ENCODE data around the gene KLHL26. TPM values are rescaled to one million over a fixed set of nuclear protein-coding genes. Genes with fewer than 3 reads are reported as not detected.
A peak's percentile ranks its signal among the peaks of the same experiment; 100 is the strongest.

Gene KLHL26
- total and polyA plus RNA-seq, 2 of the 4 experiments (the other 2 are of a cell fraction): 2.2 to 4.7 TPM

DNA sequence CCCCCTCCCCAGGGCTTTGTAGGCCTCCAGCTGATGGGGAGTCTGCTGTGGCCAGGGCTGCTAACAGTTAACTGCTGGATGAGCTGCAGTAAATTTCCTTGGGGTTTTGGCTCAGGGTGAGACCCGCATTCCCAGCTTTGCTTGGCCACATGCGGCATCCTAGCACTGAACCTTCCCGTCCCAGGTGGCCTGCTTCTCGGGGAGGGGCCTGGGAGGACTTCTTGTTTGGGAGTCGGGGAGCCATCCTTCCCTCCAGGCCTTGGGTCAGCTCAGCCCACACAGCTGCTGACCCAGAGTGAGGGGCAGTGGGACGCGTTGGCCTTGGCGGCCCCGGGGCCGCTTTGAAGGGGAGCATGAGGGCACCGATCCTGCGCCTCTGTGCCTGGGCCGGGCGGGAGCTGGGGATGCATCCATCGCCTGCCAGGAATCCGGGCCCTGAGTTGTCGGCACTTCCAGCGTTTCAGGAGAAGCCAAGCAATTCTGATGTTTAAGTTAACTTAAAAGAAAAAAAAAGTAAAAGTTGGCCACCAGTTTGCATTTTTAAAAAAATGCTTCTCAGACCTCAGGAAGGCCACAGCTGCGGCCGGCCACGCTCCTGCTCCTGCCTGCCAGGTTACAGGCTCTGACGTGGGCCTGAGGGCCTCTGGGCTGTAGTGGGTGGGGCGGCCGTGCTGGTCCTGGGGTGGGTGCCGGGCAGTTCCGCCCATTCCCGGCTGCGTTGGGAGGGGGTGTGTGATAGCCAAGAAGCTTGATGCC lies 74.3 kb downstream of the KLHL26 start:
- Histone ChIP-seq H3K9me3 (ENCODE audit: control insufficient read depth, insufficient read depth, low read length) (no peaks in the 10 kb centered on the region), H4K5ac (ENCODE audit: low read depth, low read length) (no peak overlapping the region; the same call in 1 of the 2 replicates), H3K27ac (ENCODE audit: insufficient read depth, low read length) (peak overlapping the region; percentile 45; the same call in 1 of the 2 replicates), H3K79me1 (ENCODE audit: low read depth in 1 of 2, low read length in 2 of 2) (peaks cover 13 to 15% of the 10 kb centered on the region in 2 experiments), H3K9ac (ENCODE audit: low read depth, low read length) (peak overlapping the region; percentile 8; the same call in 1 of the 2 replicates), H3K4ac (ENCODE audit: low read depth, low read length) (no peak overlapping the region), H3K9me1 (ENCODE audit: insufficient read depth, low read length) (peaks cover 7% of the 10 kb centered on the region; the same call in 1 of the 2 replicates), H2AK9ac (replicated peaks; ENCODE audit: low read depth, low read length, poor library complexity) (peak overlapping the region; percentile 0), H3K36me3 (ENCODE audit: control insufficient read depth, insufficient read depth, low read length) (no peaks in the 10 kb centered on the region), H2BK120ac (ENCODE audit: low read depth, low read length) (no peak overlapping the region), H3K4me2 (ENCODE audit: low read depth, low read length) (peak overlapping the region; percentile 1; the same call in 1 of the 2 replicates), H4K8ac (ENCODE audit: low read depth in 2 of 2, low read length in 2 of 2) (peak overlapping the region in 1 of 2 experiments; percentile 49; a peak in 1 of 4 replicates), H3K4me1 (ENCODE audit: control insufficient read depth, insufficient read depth, low read length) (peaks cover 11% of the 10 kb centered on the region; the same call in 1 of the 2 replicates), H3K18ac (ENCODE audit: low read depth, low read length) (no peak overlapping the region; the same call in 1 of the 2 replicates), H2BK15ac (ENCODE audit: low read depth, low read length) (no peak overlapping the region), H3K23ac (ENCODE audit: low read depth, low read length) (no peak overlapping the region), H2BK5ac (ENCODE audit: low read depth, low read length, poor library complexity, severe bottlenecking) (no peak overlapping the region), H2AK5ac (ENCODE audit: low read depth, low read length) (peak overlapping the region; percentile 17; the same call in 1 of the 2 replicates), H3K4me3 (ENCODE audit: insufficient read depth, low read depth, low read length) (no peak overlapping the region), H3K14ac (replicated peaks; ENCODE audit: low read depth, low read length) (0 out of 2 replicates have a peak overlapping the region, but pooled peaks have one; percentile 7), H4K91ac (ENCODE audit: insufficient read depth, low read depth, low read length) (no peak overlapping the region), H3K56ac (ENCODE audit: extremely low read depth, insufficient read depth, low read length) (no peak overlapping the region), H3K27me3 (ENCODE audit: control insufficient read depth, insufficient read depth, low read length) (no peaks in the 10 kb centered on the region), H2AFZ (replicated peaks; ENCODE audit: low read length, poor library complexity) (peak overlapping the region; percentile 3), H2BK20ac (ENCODE audit: low read depth, low read length) (no peak overlapping the region), H4K20me1 (ENCODE audit: insufficient read depth, low read length) (peaks cover 36% of the 10 kb centered on the region)
- dilution Hi-C loops (cut with HindIII; ENCODE audit: low sequenced_read_pairs, unreplicated experiment) (no loop called here), in situ Hi-C loops (cut with MboI; ENCODE audit: low sequenced_read_pairs) (no loop called here), intact Hi-C loops (cut with micrococcal nuclease) (no loop called here)
- peak; percentile 82 for ATAC-seq (ENCODE audit: low read depth)
- 37% methylated on average over 17 of the region's 28 CpGs; no CpG with 5 or more reads in 1 of the 2 experiments for WGBS, 2 experiments (ENCODE audit: extremely low coverage in 2 of 2, insufficient read length in 1 of 2)
- DNase-seq: peak; percentile 78
- TF ChIP-seq, protein P1, sequence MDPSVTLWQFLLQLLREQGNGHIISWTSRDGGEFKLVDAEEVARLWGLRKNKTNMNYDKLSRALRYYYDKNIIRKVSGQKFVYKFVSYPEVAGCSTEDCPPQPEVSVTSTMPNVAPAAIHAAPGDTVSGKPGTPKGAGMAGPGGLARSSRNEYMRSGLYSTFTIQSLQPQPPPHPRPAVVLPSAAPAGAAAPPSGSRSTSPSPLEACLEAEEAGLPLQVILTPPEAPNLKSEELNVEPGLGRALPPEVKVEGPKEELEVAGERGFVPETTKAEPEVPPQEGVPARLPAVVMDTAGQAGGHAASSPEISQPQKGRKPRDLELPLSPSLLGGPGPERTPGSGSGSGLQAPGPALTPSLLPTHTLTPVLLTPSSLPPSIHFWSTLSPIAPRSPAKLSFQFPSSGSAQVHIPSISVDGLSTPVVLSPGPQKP (IDR thresholded peaks at IDR 0.05; ENCODE audit: borderline replicate concordance, low read depth, low read length): no peak
- no TSS peak for BruUV-seq (replicated peaks)
- CTCF ChIA-PET: interaction anchor here (0.6 kb wide), 1 partner anchor 117 kb away, joined by 3 read pairs; no protein-coding TSS in a partner anchor
- POLR2A ChIA-PET (ENCODE audit: unreplicated experiment): no interaction called here

Data from IMR-90 (cell line).